SU-DHL-6 (cell line): ENCODE results near the gene SMARCD3.

Source experiments
- H2AFZ ChIP-seq: fragments of 200-600 bp; sonication (generic); 2 replicates; pipeline ENCODE4 v1.6.1; 2014; ENCODE audit warnings: low read depth, mild to moderate bottlenecking, moderate library complexity, mixed read lengths, antibody characterized with exemption, low read length; ENCODE audit not compliant: severe bottlenecking
- H3F3A ChIP-seq: fragments of 200-600 bp; shearing (Covaris generic); 2 replicates; pipeline ENCODE4 v1.6.0; 2016; ENCODE audit warnings: antibody characterized with exemption, mild to moderate bottlenecking; ENCODE audit not compliant: insufficient read depth
- H3K27ac ChIP-seq: fragments of 200-600 bp; sonication (generic); 2 replicates; pipeline ENCODE4 v1.5.1; 2016; ENCODE audit warnings: low read depth, mild to moderate bottlenecking, low read length, moderate library complexity, mixed read lengths
- H3K27me3 ChIP-seq: fragments of 200-600 bp; sonication (generic), shearing (Covaris generic); 2 replicates; pipeline ENCODE4 v1.6.0; 2014; ENCODE audit warnings: mild to moderate bottlenecking, low read length
- H3K36me3 ChIP-seq: fragments of 200-600 bp; sonication (generic); 2 replicates; pipeline ENCODE4 v1.6.1; 2014; ENCODE audit warnings: mild to moderate bottlenecking, low read length, mixed read lengths
- H3K4me2 ChIP-seq: fragments of 300-600, 200-600 bp; shearing (Covaris generic), sonication (generic); 2 replicates; pipeline ENCODE4 v1.6.0; 2014; ENCODE audit warnings: low read length, low read depth, mild to moderate bottlenecking; ENCODE audit not compliant: poor library complexity, severe bottlenecking
- H3K4me3 ChIP-seq: fragments of 200-600 bp; sonication (generic); 2 replicates; pipeline ENCODE4 v1.5.1; 2014; ENCODE audit warnings: antibody characterized with exemption, low read length, mild to moderate bottlenecking, mixed read lengths; ENCODE audit not compliant: insufficient read depth, poor library complexity, severe bottlenecking
- H3K79me2 ChIP-seq: fragments of 200-600 bp; sonication (generic); 2 replicates; pipeline ENCODE4 v1.6.1; 2014; ENCODE audit warnings: mild to moderate bottlenecking, low read length, moderate library complexity; ENCODE audit not compliant: insufficient read depth
- H3K9ac ChIP-seq: fragments of 200-600 bp; sonication (generic); 2 replicates; pipeline ENCODE4 v1.7.0; 2014; ENCODE audit warnings: mild to moderate bottlenecking, low read length
- H3K9me2 ChIP-seq: fragments of 200-600 bp; sonication (generic); replicated peaks from 2 replicates; pipeline ENCODE4 v1.6.1; 2014; ENCODE audit warnings: low read length; ENCODE audit not compliant: insufficient read depth
- H3K9me3 ChIP-seq: fragments of 200-600 bp; sonication (generic); 2 replicates; pipeline ENCODE4 v1.6.1; 2014; ENCODE audit warnings: low read length, mixed read lengths; ENCODE audit not compliant: insufficient read depth
- H4K20me1 ChIP-seq: fragments of 200-600 bp; sonication (generic); 2 replicates; pipeline ENCODE4 v1.6.1; 2014; ENCODE audit warnings: low read depth, mild to moderate bottlenecking, antibody characterized with exemption, low read length, moderate library complexity, mixed read lengths
- CTCF ChIP-seq: fragments of 200-600 bp; sonication (generic); IDR thresholded peaks from one replicate; pipeline ENCODE4 v1.5.1; 2017; ENCODE audit warnings: antibody characterized with exemption, mild to moderate bottlenecking, low read length, moderate library complexity; ENCODE audit not compliant: insufficient read depth, poor library complexity, severe bottlenecking
- EZH2phosphoT487 ChIP-seq: fragments of 200-600 bp; sonication (generic), shearing (Covaris generic); conservative IDR thresholded peaks from 2 replicates; pipeline ENCODE4 v1.6.1; 2018; ENCODE audit warnings: mild to moderate bottlenecking, antibody characterized with exemption, low read length, moderate library complexity, mixed read lengths

The SMARCD3 gene

GRCh38 chr7:151240942-151241754 is 7.3 kb downstream of the SMARCD3 start:
- H3K27me3 ChIP-seq = no peaks in the 10 kb centered on the region
- no peaks in the 10 kb centered on the region for H4K20me1 ChIP-seq
- H3K4me3 ChIP-seq = no peak overlapping the region
- no peaks in the 10 kb centered on the region for H3K79me2 ChIP-seq
- H2AFZ ChIP-seq = no peak overlapping the region
- TF ChIP-seq CTCF (no peak), EZH2phosphoT487 (no peak)
- no peak overlapping the region for H3K27ac ChIP-seq
- no peaks in the 10 kb centered on the region for H3K9me2 ChIP-seq
- H3F3A ChIP-seq = no peaks in the 10 kb centered on the region
- no peaks in the 10 kb centered on the region for H3K36me3 ChIP-seq
- H3K9me3 ChIP-seq = no peaks in the 10 kb centered on the region
- H3K9ac ChIP-seq = no peak overlapping the region
- H3K4me2 ChIP-seq = no peak overlapping the region

GRCh38 chr7:151240536-151240935 is 8.0 kb downstream of the SMARCD3 start:
- no peaks in the 10 kb centered on the region for H3K27me3 ChIP-seq

GRCh38 chr7:151239837-151240459 is 8.5 kb downstream of the SMARCD3 start:
- H3K4me2 ChIP-seq = no peak overlapping the region
- H2AFZ ChIP-seq = no peak overlapping the region
- no peaks in the 10 kb centered on the region for H3K79me2 ChIP-seq
- H3F3A ChIP-seq = no peaks in the 10 kb centered on the region
- TF ChIP-seq CTCF = no peak
- TF ChIP-seq EZH2phosphoT487 = no peak
- no peak overlapping the region for H3K9ac ChIP-seq
- H3K36me3 ChIP-seq = no peaks in the 10 kb centered on the region
- no peaks in the 10 kb centered on the region for H3K9me3 ChIP-seq
- no peaks in the 10 kb centered on the region for H4K20me1 ChIP-seq
- no peaks in the 10 kb centered on the region for H3K27me3 ChIP-seq
- H3K27ac ChIP-seq = no peak overlapping the region
- H3K4me3 ChIP-seq = no peak overlapping the region
- no peaks in the 10 kb centered on the region for H3K9me2 ChIP-seq

More at GRCh38 chr7:151240536-151240935, 8.0 kb downstream of the SMARCD3 start:
- no peak for TF ChIP-seq EZH2phosphoT487
- TF ChIP-seq CTCF = no peak
- Histone ChIP-seq H4K20me1 (no peaks in the 10 kb centered on the region), H3K9ac (no peak overlapping the region), H3K27ac (no peak overlapping the region), H3F3A (no peaks in the 10 kb centered on the region), H3K9me2 (no peaks in the 10 kb centered on the region), H3K4me3 (no peak overlapping the region), H2AFZ (no peak overlapping the region), H3K4me2 (no peak overlapping the region), H3K36me3 (no peaks in the 10 kb centered on the region), H3K79me2 (no peaks in the 10 kb centered on the region), H3K9me3 (no peaks in the 10 kb centered on the region)
